Dedifferentiated amniotic fluid mesenchymal stem cell (primary cell): ENCODE data around the gene SERGEF.

Experiments used
- DNase-seq: peaks from one replicate; pipeline ENCODE4 v3.0.0-alpha.2; 2016; ENCODE audit errors: extremely low spot score

The SERGEF gene

GRCh38 chr11:17861036-17861755 is 151.7 kb downstream of the SERGEF start:
- no peak for DNase-seq

GRCh38 chr11:17859552-17859951 is 153.3 kb downstream of the SERGEF start:
- DNase-seq = no peak

GRCh38 chr11:17855531-17856290 is 157.1 kb downstream of the SERGEF start:
- DNase-seq = no peak

DNA sequence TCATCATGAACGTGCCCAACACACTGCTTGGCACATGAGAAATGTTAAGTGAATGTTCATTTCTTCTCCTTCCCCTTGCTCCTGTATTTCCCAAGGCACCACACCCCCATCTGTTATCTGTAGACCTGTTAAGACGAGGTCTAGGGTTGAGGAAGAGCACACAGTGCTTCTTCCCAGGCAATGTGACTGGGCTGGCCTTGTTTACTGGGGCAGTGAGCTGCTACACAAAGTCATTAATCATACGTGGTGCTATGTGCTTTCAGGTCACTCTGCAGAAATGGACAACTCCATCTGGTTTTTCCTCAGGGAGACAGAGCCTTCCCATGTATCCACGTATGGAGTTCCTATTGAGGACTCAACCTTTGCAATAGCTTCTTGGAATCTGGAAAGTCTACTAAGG is 159.6 kb downstream of the SERGEF start:
- DNase-seq = no peak

GRCh38 chr11:17852246-17852645 is 160.6 kb downstream of the SERGEF start:
- DNase-seq = no peak

- no peak for DNase-seq
Observed at GRCh38 chr11:17851697-17852096, 161.2 kb downstream of the SERGEF start.

DNA sequence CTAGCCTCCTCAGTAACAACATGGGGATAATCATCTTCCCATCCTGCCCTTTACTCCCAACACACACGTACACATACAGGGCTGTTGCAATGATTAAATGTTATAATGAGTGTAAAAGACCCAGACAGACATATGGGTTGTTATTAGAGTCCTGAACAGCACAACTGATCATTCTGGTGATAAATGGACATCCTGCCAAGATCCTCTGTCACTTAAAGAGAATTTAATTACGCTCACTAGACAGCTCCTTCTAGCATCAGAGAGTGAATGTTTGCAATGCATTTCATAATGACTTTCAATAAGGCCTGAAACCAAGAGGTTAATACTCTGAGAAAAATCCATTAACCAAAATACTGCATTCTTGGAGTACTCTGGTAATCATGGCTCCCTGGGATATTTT is 162.5 kb downstream of the SERGEF start:
- no peak for DNase-seq

DNA sequence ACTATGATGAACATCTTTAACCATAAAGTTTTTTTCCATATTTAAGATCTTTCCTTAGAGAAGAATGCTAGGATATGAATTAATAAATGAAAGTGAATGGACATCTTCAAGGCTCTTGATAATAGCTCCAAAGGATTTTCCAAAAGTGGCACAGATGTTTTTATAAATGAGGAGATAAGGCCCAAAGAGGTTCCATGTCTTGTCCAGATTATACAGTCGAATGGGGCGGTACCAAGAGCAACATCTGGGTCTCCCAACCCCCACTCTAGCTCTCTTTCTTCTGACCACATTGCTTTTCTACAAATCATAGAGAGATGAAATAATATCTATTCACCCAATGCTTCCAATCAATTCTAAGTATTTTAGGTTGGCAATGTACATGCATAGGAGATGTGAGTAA is 164.1 kb downstream of the SERGEF start:
- DNase-seq = no peak

DNA sequence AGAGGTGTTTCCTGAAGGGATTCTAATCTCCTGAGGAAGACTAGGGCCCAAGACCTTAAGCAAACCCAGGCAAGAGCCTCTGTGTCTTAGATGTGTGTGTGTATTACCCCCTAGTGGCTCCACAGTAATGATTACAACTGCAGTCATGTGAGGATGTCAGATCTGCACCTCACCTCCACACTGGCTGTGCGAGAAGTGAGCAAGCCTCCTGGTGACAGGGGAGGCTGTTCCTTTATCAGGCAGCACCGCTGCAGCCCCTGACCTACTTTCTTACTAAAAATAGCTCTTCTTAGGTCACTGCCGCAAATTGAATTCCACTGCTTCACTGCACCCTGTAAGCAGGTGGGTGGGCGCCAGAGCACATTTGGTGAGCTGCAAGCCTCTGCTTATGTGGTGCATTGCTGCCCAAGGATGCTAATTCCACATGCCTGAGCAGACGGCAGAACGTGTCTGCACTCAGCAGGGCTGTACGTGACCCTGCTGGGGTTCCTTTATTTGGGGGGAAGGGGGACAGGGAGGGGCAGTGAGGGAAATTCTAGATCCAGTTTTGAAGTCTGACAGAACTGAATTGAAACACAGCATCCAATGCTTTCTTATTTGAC is 165.9 kb downstream of the SERGEF start:
- DNase-seq = no peak

DNA sequence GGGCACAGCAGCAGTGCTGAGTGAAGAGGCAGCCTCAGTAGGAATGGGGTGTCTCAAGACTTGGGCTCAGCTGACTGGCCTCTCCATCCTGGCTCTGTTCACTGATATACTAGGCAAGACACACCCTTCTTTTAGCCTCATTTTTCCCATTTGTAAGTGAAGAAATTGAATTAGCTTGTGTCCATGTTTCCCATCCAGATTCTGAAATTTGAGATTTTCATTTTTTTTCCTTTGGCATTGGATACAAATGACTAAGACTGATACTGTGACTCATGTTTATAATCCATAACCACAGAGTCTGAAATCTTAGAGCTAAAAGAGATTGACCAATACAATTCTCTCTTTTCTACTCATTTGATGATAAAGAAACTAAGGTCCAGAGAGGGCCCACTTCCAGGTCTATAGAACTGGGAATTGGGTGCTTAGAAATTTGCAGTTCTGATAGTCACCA is 167.4 kb downstream of the SERGEF start:
- peak; percentile 95 for DNase-seq

- DNase-seq = no peak
Observed at GRCh38 chr11:17840101-17840548, 172.7 kb downstream of the SERGEF start.

- no peak for DNase-seq
Observed at GRCh38 chr11:17839450-17839849, 173.4 kb downstream of the SERGEF start.

GRCh38 chr11:17838102-17838501 is 174.7 kb downstream of the SERGEF start:
- no peak for DNase-seq

- no peak for DNase-seq
Observed at GRCh38 chr11:17831883-17832282, 181.0 kb downstream of the SERGEF start.

DNA sequence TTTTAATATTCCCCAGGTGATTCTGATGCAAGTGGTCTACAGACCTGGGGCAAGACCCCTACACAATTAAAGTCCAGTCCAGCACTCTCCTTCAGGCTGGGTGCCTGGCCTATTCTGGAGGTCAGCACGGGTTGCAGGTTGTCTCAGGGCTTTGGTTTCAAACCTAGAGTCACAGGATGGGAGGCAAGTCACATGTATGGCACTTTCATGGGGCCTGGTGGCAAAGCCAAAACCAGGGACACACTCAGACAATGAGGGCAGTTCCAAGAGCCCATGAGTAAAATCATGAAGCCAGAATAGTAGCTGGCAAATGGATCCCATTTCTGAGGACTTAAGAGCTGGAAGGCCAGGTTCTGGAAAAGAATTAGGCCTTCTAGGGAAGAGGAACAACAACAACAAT is 181.6 kb downstream of the SERGEF start:
- DNase-seq = no peak

DNA sequence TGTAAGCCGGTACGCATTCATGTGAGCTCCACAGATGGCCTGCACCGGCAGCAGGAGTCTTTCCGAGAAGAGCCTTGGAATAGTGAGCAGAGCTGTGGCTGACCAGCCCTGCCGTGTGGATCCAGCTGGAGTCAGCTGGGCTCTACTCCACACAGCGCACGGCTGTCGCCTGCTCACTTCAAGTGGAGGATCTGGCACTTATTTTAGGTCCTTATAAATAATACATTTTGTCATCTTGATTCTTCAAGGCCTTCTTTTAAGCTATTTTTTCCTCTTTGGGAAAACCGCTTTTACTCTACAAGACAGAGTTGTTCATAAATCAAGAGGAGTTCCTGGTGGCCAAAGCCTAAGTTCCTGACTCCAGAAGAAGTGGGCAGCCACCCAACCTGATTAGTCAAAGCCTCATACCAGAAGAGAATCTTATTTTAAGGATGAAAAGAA is 184.5 kb downstream of the SERGEF start:
- no peak for DNase-seq

GRCh38 chr11:17827006-17827405 is 185.8 kb downstream of the SERGEF start:
- no peak for DNase-seq

- no peak for DNase-seq
Observed at GRCh38 chr11:17822401-17822781, 190.5 kb downstream of the SERGEF start.

GRCh38 chr11:17821648-17822400 is 191.0 kb downstream of the SERGEF start:
- DNase-seq = peak; percentile 60

- DNase-seq = no peak
Observed at GRCh38 chr11:17816232-17816931, 196.5 kb downstream of the SERGEF start.

- no peak for DNase-seq
Observed at GRCh38 chr11:17814546-17814945, 198.3 kb downstream of the SERGEF start.
